ENCODE results near the gene BST2. TPM values are rescaled to one million over a fixed set of nuclear protein-coding genes. Genes with fewer than 3 reads are reported as not detected.
A peak's percentile ranks its signal among the peaks of the same experiment; 100 is the strongest.

BST2 gene
- total RNA-seq, 3 donors from 2014 or later: 9.7 to 72.6 (median 28.2) TPM

DNA sequence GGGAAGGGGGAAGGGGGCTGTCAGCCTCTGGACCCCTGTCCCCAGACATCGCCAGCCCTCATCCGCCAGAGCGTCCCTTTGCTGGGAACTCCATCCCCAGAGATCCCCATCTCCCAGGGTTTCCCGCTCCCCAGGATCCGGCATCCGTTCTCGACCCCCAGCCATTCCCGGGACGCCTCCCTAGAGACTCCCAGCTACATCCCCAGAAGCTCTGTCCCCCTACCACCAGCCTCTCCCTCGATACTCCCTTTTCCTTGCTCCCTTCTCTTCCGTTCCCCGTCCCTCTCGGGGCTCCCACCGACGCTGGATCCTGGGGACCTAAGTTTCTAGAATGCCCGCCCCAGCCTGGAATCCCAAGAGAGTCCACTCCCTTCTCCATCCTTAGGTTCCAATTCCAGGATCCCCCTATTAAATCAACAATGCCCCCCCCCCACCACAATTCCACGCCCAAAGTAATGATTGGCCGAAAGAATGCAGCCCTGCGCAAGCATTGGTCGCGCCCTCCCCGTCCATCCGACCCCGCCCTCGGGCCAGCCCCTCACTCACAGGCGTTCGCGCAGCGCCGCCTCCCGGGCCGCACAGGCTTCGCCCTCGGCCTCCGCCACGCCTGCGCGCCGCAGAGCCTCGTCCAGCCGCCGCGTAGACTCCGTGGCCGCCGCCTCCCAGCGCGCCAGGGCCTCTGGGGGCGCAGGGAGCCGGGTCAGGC, 14.6 kb downstream of the BST2 start:
- TF ChIP-seq, protein P1, sequence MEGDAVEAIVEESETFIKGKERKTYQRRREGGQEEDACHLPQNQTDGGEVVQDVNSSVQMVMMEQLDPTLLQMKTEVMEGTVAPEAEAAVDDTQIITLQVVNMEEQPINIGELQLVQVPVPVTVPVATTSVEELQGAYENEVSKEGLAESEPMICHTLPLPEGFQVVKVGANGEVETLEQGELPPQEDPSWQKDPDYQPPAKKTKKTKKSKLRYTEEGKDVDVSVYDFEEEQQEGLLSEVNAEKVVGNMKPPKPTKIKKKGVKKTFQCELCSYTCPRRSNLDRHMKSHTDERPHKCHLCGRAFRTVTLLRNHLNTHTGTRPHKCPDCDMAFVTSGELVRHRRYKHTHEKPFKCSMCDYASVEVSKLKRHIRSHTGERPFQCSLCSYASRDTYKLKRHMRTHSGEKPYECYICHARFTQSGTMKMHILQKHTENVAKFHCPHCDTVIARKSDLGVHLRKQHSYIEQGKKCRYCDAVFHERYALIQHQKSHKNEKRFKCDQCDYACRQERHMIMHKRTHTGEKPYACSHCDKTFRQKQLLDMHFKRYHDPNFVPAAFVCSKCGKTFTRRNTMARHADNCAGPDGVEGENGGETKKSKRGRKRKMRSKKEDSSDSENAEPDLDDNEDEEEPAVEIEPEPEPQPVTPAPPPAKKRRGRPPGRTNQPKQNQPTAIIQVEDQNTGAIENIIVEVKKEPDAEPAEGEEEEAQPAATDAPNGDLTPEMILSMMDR (IDR thresholded peaks at IDR 0.05): peak; percentile 74
- peak; percentile 92 to 93 (median 92) for DNase-seq
- Histone ChIP-seq H3K9me3 (no peaks in the 10 kb centered on the region), H3K36me3 (ENCODE audit: low read depth) (no peaks in the 10 kb centered on the region), H3K4me3 (no peak overlapping the region), H3K4me1 (ENCODE audit: low read depth) (peaks cover 12% of the 10 kb centered on the region)
- ATAC-seq: peak; percentile 99
- intact Hi-C loops (cut with DNase I, micrococcal nuclease): loop anchor here in 1 of 2 donors (10.0 kb wide), 2 partner anchors 74 to 96 kb away; partner anchors contain the start of gene NXNL1

DNA sequence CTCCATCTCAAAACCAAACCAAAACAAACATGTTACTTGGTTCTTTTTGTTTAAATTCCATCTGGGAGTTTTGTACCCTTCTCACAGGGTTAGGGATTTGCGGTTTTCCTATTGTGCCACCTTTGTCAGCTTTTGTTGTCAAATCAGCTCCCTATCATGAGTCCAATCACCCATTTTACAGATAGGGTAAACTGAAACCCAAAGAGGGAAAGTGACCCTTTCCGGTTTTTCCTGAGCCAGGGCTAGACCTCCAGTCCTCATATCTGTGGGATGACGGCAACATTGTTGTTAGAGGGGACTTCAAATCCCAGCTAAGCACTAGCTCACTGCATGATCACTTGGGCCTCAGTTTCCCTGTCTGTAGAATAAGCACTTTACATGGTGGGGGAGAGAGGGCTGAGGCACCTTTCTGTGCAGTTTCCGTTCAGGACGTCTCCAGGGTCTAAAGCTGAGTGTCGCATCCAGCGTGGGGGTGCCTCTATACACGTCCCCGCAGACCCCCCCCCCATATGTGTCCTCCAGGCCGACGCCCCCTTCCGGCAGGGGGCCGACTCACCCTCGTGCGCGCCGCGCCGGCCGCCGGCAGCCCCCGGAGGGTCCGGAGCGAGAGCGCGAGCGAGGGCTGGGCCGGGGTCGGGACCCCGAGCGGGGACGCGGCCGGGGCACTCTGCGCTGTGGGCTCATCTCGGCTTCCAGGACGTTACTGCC, 15.3 kb downstream of the BST2 start:
- no peaks in the 10 kb centered on the region for H3K36me3 ChIP-seq (ENCODE audit: low read depth)
- H3K4me1 ChIP-seq (ENCODE audit: low read depth): peaks cover 12% of the 10 kb centered on the region
- peak in 1 of 3 donors; percentile 49 for DNase-seq
- TF ChIP-seq, protein P1 (IDR thresholded peaks at IDR 0.05): no peak
- H3K4me3 ChIP-seq: no peak overlapping the region
- intact Hi-C loops (cut with DNase I, micrococcal nuclease): loop anchor here (5.0 to 10.0 kb wide), 3 partner anchors 43 to 95 kb away; partner anchors contain the start of gene NXNL1 (in 1 of the 2)
- ATAC-seq: no peak
- no peaks in the 10 kb centered on the region for H3K9me3 ChIP-seq

DNA sequence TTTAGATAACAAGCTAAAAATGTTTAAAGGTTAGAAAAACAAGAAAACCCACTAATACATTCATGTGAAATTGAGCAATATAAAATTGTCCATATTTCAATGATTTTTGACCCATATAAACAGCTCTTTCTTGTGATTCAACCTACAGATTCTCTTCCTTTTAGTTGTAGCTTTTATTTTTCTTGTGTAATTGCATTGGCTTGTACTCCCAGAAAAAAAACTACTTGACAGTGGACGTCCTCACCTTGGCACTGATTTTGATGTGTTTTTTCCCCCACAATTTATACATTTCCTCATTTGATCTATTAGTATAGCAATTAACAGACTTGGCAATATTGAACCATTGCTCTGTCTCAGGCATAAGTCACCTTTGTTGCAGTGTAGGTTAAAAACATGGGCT, 16.1 kb downstream of the BST2 start:
- Histone ChIP-seq H3K4me3 (no peak overlapping the region), H3K36me3 (ENCODE audit: low read depth) (no peaks in the 10 kb centered on the region), H3K4me1 (ENCODE audit: low read depth) (peaks cover 12% of the 10 kb centered on the region), H3K9me3 (no peaks in the 10 kb centered on the region)
- intact Hi-C loops (cut with DNase I, micrococcal nuclease): loop anchor here (5.0 kb wide), 1 partner anchor 42 kb away; no protein-coding TSS in a partner anchor
- ATAC-seq (no peak), DNase-seq (no peak)
- TF ChIP-seq, protein P1 (IDR thresholded peaks at IDR 0.05): no peak

DNA sequence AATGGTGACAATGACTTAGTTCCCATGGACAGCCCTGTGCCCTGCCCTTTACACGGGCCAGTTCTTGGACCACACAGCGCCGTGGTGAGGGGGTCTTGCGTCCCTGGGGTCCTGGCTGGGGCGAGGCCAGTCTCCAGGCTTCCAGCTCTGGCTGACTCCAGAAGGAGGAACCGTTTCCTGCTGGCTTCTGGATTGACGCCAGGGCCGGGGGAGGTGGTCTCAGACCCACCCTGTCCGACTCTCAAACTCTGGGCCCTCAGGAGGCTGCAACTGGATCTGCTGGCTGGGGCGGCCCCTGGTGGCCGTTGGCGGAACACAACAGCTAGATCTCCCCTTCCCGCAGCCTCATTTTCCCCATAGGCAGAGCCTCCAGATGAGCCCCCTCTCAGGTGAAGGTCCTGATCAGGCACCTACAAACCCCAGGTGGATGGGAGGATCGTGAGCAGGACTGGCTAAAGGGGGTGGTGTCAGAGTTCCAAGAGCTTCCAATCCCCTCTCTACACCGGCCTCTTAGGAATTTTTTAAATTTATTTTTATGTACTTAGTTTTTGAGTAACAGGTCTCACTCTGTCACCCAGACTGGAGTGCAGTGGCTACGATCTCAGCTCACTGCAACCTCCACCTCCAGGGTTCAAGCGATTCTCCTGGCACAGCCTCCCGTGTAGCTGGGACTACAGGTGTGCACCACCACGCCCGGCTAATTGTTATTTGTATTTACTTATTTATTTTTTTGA, 19.4 kb downstream of the BST2 start:
- H3K9me3 ChIP-seq: no peaks in the 10 kb centered on the region
- H3K4me3 ChIP-seq: no peak overlapping the region
- intact Hi-C loops (cut with DNase I, micrococcal nuclease): loop anchor here (5.0 kb wide), 1 partner anchor 39 kb away; no protein-coding TSS in a partner anchor
- peak; percentile 65 for ATAC-seq
- H3K36me3 ChIP-seq (ENCODE audit: low read depth): no peaks in the 10 kb centered on the region
- TF ChIP-seq, protein P1 (IDR thresholded peaks at IDR 0.05): peak; percentile 84
- peak; percentile 68 to 77 (median 75) for DNase-seq
- peaks cover 8% of the 10 kb centered on the region for H3K4me1 ChIP-seq (ENCODE audit: low read depth)

DNA sequence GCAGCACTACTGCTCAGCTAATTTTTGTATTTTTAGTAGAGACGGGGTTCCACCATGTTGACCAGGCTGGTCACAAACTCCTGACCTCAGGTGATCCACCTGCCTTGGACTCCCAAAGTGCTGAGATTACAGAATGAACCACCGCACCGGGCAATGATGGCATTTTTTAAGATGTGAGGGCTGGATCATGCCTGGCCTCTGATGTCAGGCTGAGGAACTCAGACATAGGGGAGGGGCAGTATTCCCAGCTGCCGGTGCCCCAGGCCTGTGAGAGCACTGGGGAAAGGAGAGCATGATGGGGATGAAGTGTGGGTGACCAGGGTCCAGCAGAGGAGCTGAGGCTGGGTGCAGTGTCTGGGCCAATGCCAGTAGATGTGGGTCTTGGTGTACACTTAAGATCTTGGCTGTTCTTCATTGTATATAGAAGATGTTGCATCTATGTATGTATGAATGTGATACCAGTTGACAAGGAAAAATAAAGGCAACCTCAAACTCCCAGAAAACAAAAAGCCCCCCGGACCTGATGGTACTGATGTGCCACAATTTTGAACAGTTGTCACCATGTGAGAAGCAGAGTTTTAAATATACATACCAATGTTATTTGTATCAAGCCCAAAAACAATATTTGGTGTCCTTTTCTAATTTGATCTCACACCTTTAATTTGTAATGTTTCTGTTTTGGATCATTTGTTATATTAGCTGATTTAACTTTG, 24.8 kb downstream of the BST2 start:
- ATAC-seq: no peak
- peaks cover 6% of the 10 kb centered on the region for H3K4me1 ChIP-seq (ENCODE audit: low read depth)
- intact Hi-C loops (cut with DNase I, micrococcal nuclease): no loop called here
- TF ChIP-seq, protein P1 (IDR thresholded peaks at IDR 0.05): no peak
- no peak for DNase-seq
- H3K9me3 ChIP-seq: no peaks in the 10 kb centered on the region
- no peaks in the 10 kb centered on the region for H3K36me3 ChIP-seq (ENCODE audit: low read depth)
- H3K4me3 ChIP-seq: no peak overlapping the region
